ENCODE results near the gene MRPL44. TPM values are rescaled to one million over a fixed set of nuclear protein-coding genes. Genes with fewer than 3 reads are reported as not detected.

MRPL44 gene
- total and polyA plus RNA-seq, 2 of the 13 experiments (the other 11 are each of a cell fraction or from before 2014, with no cell fraction given), result 38.4 to 78.0 TPM

- TF ChIP-seq ZBTB37 (CRISPR knock-in tag; IDR thresholded peaks at IDR 0.05) (no peak), HNF1A (IDR thresholded peaks at IDR 0.05; ENCODE audit: low read depth) (peak; percentile 69), HNF1A (CRISPR knock-in tag; IDR thresholded peaks at IDR 0.05; ENCODE audit: borderline replicate concordance) (peak; percentile 91), ZFP36L1 (CRISPR knock-in tag; IDR thresholded peaks at IDR 0.05) (peak; percentile 76; the same call in 1 of the 2 replicates), REXO4 (CRISPR knock-in tag; IDR thresholded peaks at IDR 0.05; ENCODE audit: borderline replicate concordance) (no peak), CC2D1A (CRISPR knock-in tag; IDR thresholded peaks at IDR 0.05) (peak; percentile 93; the same call in 1 of the 2 replicates), SRSF1 (optimal IDR thresholded peaks at IDR 0.05; ENCODE audit: low read depth, low read length) (peak; percentile 79), HDAC2 (CRISPR knock-in tag; IDR thresholded peaks at IDR 0.05) (peak; percentile 99), ZNF746 (CRISPR knock-in tag; IDR thresholded peaks at IDR 0.05) (peak; percentile 82; the same call in 1 of the 2 replicates), HOXA3 (CRISPR knock-in tag; IDR thresholded peaks at IDR 0.05) (peak; percentile 99), GRHL1 (CRISPR knock-in tag; conservative IDR thresholded peaks at IDR 0.05) (no peak), ZBTB33 (CRISPR knock-in tag; IDR thresholded peaks at IDR 0.05) (peak; percentile 89), RFXANK (CRISPR knock-in tag; IDR thresholded peaks at IDR 0.05) (peak; percentile 92), HOXA7 (CRISPR knock-in tag; IDR thresholded peaks at IDR 0.05) (no peak), ARNTL (CRISPR knock-in tag; IDR thresholded peaks at IDR 0.05) (peak; percentile 92), ZNF34 (CRISPR knock-in tag; IDR thresholded peaks at IDR 0.05; ENCODE audit: borderline replicate concordance) (peak; percentile 99), HOXA5 (CRISPR knock-in tag; IDR thresholded peaks at IDR 0.05) (peak; percentile 99), GMEB1 (CRISPR knock-in tag; IDR thresholded peaks at IDR 0.05; ENCODE audit: borderline replicate concordance) (peak; percentile 86)
Measured at GRCh38 chr2:223957092-223957851, at the start of gene MRPL44 (continued).

Measured in HepG2 (cell line).